ENCODE data around the gene ACOXL.

Gene ACOXL

GRCh38 chr2:111094691-111095090 lies 362.3 kb downstream of the ACOXL start:
- TF ChIP-seq ZNF274 (IDR thresholded peaks at IDR 0.05; ENCODE audit: low read depth, low read length), result no peak
- H3K4me3 ChIP-seq (ENCODE audit: low read length), result no peak overlapping the region

GRCh38 chr2:111095434-111095833 lies 363.1 kb downstream of the ACOXL start:
- TF ChIP-seq ZNF274 (IDR thresholded peaks at IDR 0.05; ENCODE audit: low read depth, low read length), result no peak
- no peak overlapping the region for H3K4me3 ChIP-seq (ENCODE audit: low read length)

- no peak overlapping the region for H3K4me3 ChIP-seq (ENCODE audit: low read length)
- no peak for TF ChIP-seq ZNF274 (IDR thresholded peaks at IDR 0.05; ENCODE audit: low read depth, low read length)
These were observed 367.0 kb downstream of the ACOXL start for GRCh38 chr2:111099402-111099801.

- H3K4me3 ChIP-seq (ENCODE audit: low read length), result no peak overlapping the region
- TF ChIP-seq ZNF274 (IDR thresholded peaks at IDR 0.05; ENCODE audit: low read depth, low read length), result no peak
These were observed 367.9 kb downstream of the ACOXL start for GRCh38 chr2:111100087-111100764.

- no peak overlapping the region for H3K4me3 ChIP-seq (ENCODE audit: low read length)
- TF ChIP-seq ZNF274 (IDR thresholded peaks at IDR 0.05; ENCODE audit: low read depth, low read length), result no peak
These were observed 368.4 kb downstream of the ACOXL start for GRCh38 chr2:111100765-111101162.

- H3K4me3 ChIP-seq (ENCODE audit: low read length), result no peak overlapping the region
- TF ChIP-seq ZNF274 (IDR thresholded peaks at IDR 0.05; ENCODE audit: low read depth, low read length), result no peak
These were observed 369.2 kb downstream of the ACOXL start for GRCh38 chr2:111101592-111101991.

- no peak for TF ChIP-seq ZNF274 (IDR thresholded peaks at IDR 0.05; ENCODE audit: low read depth, low read length)
These were observed 369.8 kb downstream of the ACOXL start for GRCh38 chr2:111102216-111102615.

GRCh38 chr2:111105926-111106325 lies 373.6 kb downstream of the ACOXL start:
- H3K4me3 ChIP-seq (ENCODE audit: low read length), result no peak overlapping the region
- TF ChIP-seq ZNF274 (IDR thresholded peaks at IDR 0.05; ENCODE audit: low read depth, low read length), result no peak

More at GRCh38 chr2:111102216-111102615, 369.8 kb downstream of the ACOXL start:
- H3K4me3 ChIP-seq (ENCODE audit: low read length), result no peak overlapping the region

GRCh38 chr2:111106706-111107105 lies 374.3 kb downstream of the ACOXL start:
- no peak overlapping the region for H3K4me3 ChIP-seq (ENCODE audit: low read length)
- no peak for TF ChIP-seq ZNF274 (IDR thresholded peaks at IDR 0.05; ENCODE audit: low read depth, low read length)

GRCh38 chr2:111108745-111109271 lies 376.4 kb downstream of the ACOXL start:
- H3K4me3 ChIP-seq (ENCODE audit: low read length), result no peak overlapping the region
- no peak for TF ChIP-seq ZNF274 (IDR thresholded peaks at IDR 0.05; ENCODE audit: low read depth, low read length)

- no peak for TF ChIP-seq ZNF274 (IDR thresholded peaks at IDR 0.05; ENCODE audit: low read depth, low read length)
- H3K4me3 ChIP-seq (ENCODE audit: low read length), result no peak overlapping the region
These were observed 378.9 kb downstream of the ACOXL start for GRCh38 chr2:111111101-111111755.

- H3K4me3 ChIP-seq (ENCODE audit: low read length), result no peak overlapping the region
- TF ChIP-seq ZNF274 (IDR thresholded peaks at IDR 0.05; ENCODE audit: low read depth, low read length), result no peak
These were observed 381.5 kb downstream of the ACOXL start for GRCh38 chr2:111113838-111114237.

- no peak overlapping the region for H3K4me3 ChIP-seq (ENCODE audit: low read length)
- TF ChIP-seq ZNF274 (IDR thresholded peaks at IDR 0.05; ENCODE audit: low read depth, low read length), result no peak
These were observed 383.8 kb downstream of the ACOXL start for GRCh38 chr2:111116011-111116746.

GRCh38 chr2:111116843-111117597 lies 384.6 kb downstream of the ACOXL start:
- no peak overlapping the region; the same call in 1 of the 2 replicates for H3K4me3 ChIP-seq (ENCODE audit: low read length)
- no peak for TF ChIP-seq ZNF274 (IDR thresholded peaks at IDR 0.05; ENCODE audit: low read depth, low read length)
